GM15510 (cell line): ENCODE measurements around the gene RNF121.

ENCODE experiments used
- POLR2A ChIP-seq: IDR thresholded peaks from 3 replicates; pipeline ENCODE4 v1.6.1; 2011; ENCODE audit warnings: borderline replicate concordance; ENCODE audit not compliant: insufficient read length; ENCODE audit errors: extremely low read depth

The RNF121 gene

GRCh38 chr11:71928737-71929443, at the start of gene RNF121:
TSS of gene RNF121 (plus strand) at chr11:71929046. CDS start at chr11:71929062, 16 bp downstream.
- TF ChIP-seq POLR2A: peak; percentile 87

- no peak for TF ChIP-seq POLR2A
These were observed 32.9 kb upstream of the RNF121 start for GRCh38 chr11:71895961-71896360.

GRCh38 chr11:71908218-71908617, 20.6 kb upstream of the RNF121 start:
- no peak for TF ChIP-seq POLR2A

- no peak for TF ChIP-seq POLR2A
These were observed 14.9 kb upstream of the RNF121 start for GRCh38 chr11:71913756-71914526.

GRCh38 chr11:71914617-71915189, 14.1 kb upstream of the RNF121 start:
- no peak for TF ChIP-seq POLR2A

GRCh38 chr11:71917646-71918140, 11.2 kb upstream of the RNF121 start:
- no peak for TF ChIP-seq POLR2A

- peak; percentile 46 for TF ChIP-seq POLR2A
These were observed 768 bp upstream of the RNF121 start, which contains the start of gene XNDC1N for GRCh38 chr11:71927820-71928736. TSS of gene XNDC1N (minus strand) at chr11:71928594. CDS start at chr11:71923353, 5,241 bp downstream.

GRCh38 chr11:71929491-71929890, 645 bp downstream of the RNF121 start:
- TF ChIP-seq POLR2A: no peak

- TF ChIP-seq POLR2A: no peak
These were observed 1.9 kb downstream of the RNF121 start for GRCh38 chr11:71930556-71931244.

- no peak for TF ChIP-seq POLR2A
These were observed 2.4 kb downstream of the RNF121 start for GRCh38 chr11:71931245-71931602.

GRCh38 chr11:71933141-71933933, 4.5 kb downstream of the RNF121 start:
- no peak for TF ChIP-seq POLR2A

GRCh38 chr11:71934213-71934612, 5.4 kb downstream of the RNF121 start:
- TF ChIP-seq POLR2A: no peak

GRCh38 chr11:71935338-71935925, 6.6 kb downstream of the RNF121 start:
- no peak for TF ChIP-seq POLR2A
